COLO829 (cell line): ENCODE results near the gene LRRC18.

ENCODE experiments used
- DNase-seq: peaks from one replicate; pipeline ENCODE4 v3.0.0; 2012; ENCODE audit warnings: low spot score

Gene LRRC18

DNA sequence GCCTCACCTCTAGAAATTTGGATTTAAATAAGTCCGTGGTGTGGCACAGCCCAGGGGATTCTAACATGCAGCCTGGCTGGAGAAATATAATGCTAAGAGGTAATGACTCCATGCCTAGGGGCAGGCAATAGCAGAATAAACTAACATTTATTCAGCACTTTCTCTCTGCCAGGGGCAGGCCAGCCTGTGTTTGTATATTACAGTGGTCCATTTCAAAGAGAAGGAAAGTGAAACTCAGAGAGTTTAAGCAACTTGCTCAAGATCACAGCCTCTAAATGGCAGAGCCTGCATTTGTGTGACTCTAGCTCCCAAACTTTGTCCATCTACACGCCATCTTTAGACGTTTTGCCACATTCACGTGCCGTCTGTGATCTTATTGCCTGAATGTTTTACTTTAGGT is 6.7 kb upstream of the LRRC18 start:
- DNase-seq = no peak

DNA sequence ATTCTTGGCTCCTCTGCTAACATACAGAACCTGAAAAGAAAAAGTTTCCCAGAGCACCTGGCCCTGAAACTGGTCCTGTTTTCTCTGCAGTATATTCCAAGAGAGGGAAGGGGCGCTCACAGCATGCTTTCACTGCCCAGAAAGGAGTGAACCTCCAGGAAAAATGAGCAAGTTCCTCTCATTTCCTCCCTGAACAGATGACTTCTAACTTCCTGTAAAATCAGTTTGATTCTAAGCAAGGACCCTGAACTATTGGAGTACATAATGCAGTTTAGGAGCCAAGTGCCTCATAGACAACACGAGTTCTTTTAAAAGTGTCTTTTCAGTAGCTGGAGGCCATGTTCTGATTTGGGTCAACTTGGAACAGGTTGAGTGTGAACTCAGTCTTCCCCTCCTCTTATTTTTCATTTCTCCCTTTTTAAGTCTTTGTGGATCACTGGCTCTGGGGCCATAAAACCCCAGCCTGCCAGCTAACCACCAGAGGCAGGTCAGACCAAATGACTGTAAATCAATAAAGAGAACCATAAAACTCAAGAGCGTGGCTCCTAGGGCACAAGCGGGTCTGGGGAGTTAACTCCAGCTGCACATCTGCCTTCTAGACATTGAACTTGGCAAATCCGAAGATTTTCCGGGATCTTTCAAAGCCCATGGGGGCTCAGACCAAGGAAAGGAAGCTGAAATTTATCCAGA is 5.9 kb upstream of the LRRC18 start:
- no peak for DNase-seq

DNA sequence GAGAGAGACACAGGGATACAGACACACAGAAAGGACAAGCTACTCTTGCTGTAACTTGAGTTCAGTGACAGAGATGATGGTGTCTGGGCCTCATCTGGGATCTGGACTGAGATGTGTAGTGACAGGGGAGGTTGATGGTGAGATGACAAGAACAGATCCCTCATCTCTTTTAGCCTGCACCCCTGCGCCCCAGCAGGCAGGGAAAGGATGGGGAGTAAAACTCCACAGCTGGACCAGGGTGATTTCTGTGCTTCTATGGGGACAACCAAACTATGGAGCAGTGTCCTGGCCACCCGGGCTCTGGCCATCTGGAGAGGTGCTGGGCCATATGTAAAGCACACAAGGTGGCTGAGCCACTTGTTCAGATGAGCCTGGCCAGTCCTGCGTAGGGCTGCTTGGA is 4.5 kb upstream of the LRRC18 start:
- no peak for DNase-seq

DNA sequence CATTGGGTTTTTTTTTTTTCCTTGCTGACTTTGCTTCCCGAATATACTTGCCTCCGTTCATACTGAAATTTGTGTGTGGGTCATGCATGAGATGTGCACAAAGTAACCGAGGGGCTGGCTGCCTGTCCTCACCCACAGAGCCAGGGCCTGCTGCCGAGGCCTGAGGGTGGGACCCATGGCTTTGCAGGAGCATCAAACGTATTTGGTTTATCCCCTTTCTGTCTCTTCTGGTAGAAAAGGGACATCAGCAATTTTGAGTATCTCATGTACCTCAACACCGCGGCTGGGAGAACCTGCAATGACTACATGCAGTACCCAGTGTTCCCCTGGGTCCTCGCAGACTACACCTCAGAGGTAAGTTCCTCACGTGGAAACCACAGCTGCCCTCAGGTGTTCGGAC is 3.5 kb upstream of the LRRC18 start:
- DNase-seq = no peak

DNA sequence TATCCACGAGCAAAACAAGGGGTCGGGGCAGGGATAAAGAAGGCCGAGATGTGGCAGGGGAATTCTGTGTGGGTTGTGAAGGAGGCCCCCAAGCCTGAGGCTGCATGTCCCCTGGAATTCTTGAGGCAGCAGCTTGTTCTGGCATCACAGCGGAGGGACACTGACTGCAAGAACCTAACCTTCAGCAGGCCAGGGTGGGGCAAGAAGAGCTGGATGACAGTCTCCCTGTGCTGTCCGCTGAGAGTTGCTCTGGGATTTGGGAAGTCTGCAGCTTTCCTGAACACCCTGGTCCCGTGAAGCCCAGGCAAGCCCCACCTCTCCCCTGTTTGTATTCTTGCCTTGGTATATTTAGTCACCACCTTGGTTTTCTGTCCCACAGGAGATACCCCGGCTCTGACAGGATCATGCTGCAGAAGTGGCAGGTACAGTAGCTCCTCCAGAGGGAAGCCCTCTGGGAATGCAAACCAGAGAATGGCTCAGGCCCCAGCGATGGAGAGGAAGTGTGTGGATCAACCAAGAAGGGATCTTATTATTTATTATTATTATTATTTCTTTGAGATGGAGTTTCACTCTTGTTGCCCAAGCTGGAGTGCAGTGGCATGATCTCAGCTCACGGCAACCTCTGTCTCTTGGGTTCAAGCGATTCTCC is 1.9 kb upstream of the LRRC18 start:
- DNase-seq = no peak

DNA sequence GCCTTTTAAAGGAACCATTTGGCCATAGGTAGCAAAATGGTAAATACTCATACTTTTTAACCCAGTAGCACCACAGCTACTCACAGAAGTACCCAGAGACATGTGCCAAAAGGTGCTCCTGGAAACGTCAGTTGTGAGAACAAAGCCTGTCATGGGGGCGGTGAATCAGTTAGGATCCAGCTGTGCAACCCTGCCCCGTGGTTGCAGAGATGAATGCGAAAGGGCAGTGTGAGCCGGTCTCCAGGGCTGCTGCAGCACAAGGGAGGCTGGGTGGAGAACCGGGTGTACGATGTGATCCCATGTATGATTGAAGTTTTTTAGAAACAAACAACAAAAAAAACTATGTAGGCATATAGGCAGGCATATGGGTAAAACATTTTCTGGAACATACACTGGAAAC is 1.3 kb upstream of the LRRC18 start:
- DNase-seq = no peak

DNA sequence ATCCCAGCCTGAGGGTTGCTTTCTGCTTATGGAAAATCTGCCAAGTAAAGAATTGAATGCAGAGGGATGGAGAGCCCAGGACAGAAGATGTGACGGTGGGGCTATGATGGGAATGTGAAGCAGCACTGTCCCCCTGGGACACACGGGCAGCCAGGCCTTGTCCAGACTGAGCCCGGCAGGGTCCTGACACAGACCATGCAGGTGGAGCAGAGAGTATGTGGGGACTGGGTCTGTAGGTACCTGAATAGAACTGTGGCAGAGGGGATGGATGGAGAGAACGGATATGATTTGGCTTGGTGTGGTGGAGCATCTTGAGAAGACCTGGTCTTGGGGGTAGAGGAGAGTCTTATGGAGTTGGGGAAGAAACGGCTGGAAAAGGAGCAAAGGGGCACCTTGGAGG is 732 bp upstream of the LRRC18 start:
- DNase-seq = no peak

DNA sequence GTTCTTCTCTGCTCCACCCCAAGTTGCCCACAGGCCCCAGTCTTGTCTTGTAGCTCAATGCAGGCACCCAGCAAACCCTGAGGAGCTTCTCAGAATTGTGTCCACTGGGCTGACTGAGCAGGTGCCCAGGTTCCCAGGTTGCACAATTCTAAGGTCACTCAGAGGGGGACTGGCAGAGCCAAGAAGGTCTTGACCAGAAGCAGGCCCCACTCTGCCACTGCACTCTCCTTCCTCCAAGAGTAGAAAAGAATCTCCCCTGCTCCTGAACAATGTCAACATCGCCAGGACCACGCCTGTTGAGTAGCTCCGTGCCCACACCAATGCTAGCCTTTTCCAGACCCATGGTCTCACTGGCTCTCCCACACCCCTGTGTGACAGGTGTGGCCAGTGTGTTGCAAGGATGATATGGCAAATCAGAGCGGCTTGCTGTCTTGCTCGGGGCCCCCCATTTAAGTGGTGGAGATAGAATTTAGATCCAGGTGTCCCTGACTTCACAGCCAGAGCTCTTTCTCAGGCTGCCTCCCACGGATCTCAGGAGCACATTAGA is 577 bp downstream of the LRRC18 start:
- DNase-seq = no peak

DNA sequence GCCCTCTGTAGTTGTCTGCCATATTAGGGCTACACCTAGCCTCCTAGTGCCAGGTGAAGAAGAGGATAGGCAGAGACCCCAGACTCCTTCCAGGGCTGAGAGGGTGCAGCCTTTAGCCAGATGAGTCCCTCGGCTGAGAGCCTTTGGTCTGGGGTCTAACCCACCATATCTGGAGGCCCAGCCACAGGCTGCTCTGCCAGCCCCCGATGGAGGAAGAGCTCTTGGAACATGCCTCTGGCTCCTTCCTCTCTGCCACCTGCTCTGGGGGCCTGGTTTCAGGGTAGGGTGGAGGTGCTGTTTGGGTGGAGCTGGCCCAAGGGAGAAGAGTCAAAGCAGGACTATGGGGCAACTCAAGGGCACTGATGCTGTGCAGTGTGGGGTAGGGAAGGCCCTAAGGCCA is 1.4 kb downstream of the LRRC18 start:
- no peak for DNase-seq

DNA sequence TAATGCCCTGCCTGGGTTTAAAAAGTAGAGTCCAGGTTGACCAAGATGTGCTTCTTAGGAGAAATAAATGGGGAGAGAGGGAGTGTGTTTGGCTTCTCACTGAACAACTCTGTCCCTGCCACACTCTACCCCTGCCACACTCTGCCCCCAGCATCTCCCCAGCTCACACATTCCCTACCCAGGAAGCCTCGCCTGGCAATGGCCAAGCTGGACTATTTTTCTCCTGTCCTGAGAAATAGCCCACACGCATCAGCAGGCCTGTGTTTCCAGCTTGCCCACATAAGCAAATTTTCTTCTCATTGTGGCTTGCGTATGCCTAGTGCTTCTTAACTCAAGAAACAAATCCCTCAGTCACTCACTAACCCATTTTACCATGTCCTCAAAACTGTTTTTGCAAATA is 1.8 kb downstream of the LRRC18 start:
- no peak for DNase-seq

DNA sequence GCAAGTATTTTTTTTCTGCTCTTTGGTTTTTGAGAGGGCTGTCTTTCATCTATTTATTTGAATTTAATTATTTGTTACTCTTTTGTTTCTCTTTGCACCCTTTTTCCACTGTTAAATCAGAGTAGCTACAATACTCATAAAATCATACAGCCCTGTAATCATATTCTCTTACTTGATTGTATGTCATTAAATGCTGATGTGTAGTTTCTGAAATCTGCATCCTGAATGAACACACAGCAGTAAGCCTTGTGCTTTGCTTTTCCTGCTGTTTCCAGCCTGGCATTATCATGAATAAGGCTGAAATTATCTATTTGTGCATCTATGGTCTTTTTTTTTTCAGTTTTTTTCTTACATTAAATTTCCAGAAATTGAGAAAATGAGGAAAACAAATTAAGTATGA is 4.1 kb downstream of the LRRC18 start:
- DNase-seq = no peak

DNA sequence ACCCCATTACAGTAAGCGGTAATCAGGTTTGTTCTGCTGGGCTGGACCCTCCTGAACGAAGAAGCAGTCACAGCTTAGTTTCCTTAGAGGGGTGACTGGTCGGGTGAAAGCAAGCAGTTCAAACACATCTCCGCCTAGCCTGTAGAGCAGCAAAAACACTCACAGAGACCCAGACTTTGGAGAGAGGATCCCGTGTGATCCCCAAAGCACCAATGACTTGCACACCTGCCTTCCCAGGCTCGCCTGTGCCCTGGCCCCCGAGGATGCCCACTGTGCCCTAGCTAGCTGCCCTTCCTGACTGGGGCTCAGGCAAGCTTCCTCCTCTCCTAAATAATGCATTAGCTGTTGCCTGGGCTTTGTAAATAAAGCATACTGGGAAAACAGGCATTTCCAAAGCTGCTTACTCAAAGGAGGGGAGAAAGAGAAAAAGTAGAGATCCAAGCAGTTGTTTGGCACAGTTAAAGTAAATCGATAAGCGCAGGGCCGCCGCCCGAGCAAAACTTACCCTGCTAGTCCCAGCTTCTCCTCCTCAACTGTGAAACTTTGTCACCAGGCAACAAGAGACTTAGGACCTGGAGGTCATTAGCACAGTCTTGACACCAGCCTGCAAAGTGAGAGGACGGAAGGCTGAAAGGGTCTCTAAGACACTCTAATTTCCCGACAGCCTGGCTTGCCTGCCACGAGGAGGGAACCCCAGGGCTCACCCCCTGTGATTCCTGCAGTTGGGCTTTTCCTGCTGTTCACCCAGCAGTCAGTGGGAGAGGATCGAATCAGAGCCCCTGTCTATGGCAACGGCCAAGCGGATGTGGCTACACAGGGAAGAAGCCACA is 4.8 kb downstream of the LRRC18 start:
- DNase-seq = no peak

DNA sequence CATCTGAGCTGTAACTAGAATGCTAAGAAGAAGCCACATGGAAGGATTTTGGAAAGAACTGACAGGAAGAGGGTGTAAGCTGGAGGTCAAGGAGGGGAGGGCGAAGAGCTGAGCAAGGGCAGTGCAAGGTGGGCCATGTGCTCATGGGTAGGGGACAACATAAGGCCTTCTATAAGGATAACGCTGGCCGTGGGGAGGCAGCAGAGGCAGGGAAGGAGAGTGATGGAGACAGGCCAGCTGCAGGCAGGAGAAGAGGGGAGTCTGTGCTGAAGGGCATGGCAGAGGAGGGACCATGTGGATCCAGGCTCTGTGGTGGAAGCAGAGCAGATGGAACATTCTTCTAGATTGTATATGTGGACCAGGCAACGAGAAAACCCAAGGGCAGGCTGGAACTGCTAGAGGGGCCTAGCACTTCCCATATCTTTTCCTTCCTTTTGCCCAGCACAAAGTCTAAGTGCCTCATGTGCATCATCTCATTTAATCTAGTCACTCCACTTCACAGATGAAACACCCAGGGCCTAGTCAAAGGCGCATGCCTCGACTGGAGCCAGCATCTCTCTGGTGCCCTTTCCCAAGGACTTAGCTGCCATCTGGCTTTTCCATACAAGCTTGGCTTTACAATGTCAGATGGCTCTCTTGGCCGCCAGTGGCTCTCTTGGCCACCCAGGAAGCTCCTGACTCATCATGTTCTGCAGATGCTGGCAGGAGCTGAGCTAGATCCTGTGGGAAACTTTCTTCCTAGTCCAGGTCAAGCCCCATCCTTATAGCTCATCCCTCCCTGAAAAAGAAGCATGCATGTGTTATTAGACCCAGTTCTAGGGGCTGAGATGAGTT is 6.6 kb downstream of the LRRC18 start:
- no peak for DNase-seq

DNA sequence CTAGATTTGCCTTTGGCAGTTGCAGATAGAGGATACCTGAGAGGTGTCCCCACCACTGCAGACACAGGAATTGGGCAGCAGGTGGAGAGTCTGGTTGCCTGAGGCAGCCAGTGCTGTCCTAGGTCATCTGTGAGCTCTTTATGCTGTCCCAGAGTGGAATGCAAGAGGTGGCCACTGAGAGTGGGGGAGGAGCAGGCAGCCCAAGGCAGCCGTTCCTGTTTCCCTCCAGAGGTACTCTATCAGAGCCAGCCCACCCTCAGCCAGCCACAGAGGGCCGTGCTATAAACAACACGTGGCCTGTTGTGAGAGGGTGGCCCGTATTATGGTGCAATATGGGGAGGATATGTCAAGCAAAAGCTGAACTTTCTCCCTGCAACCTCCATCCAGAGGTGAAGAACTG is 8.5 kb downstream of the LRRC18 start:
- DNase-seq = no peak

DNA sequence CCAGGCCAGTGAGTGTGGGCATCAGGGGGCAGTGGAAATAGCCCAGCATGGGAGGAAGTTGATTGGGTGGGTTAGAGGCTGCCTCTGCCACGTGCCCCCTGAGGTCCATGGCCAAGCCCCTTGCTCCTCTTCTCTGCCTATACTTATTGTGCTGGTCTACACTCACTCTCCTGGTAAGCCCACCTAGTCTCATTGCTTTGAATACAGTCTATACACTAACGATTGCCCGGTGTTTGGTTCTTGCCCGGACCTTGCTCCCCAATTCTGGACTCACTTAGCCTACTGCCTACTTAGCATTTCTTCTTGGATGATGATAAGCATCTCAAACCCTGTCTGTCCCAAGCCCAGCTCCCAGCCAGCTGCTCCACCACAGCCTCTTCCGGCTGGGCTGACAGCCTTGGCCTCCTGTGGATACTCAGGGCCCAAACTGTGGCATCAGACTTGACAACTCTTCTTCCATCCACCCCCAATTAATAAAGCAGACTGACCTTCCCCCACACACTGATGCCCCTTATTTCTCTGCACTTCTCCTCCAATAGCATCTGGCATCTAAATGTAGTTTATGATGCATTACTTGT is 10.1 kb downstream of the LRRC18 start:
- DNase-seq = no peak

DNA sequence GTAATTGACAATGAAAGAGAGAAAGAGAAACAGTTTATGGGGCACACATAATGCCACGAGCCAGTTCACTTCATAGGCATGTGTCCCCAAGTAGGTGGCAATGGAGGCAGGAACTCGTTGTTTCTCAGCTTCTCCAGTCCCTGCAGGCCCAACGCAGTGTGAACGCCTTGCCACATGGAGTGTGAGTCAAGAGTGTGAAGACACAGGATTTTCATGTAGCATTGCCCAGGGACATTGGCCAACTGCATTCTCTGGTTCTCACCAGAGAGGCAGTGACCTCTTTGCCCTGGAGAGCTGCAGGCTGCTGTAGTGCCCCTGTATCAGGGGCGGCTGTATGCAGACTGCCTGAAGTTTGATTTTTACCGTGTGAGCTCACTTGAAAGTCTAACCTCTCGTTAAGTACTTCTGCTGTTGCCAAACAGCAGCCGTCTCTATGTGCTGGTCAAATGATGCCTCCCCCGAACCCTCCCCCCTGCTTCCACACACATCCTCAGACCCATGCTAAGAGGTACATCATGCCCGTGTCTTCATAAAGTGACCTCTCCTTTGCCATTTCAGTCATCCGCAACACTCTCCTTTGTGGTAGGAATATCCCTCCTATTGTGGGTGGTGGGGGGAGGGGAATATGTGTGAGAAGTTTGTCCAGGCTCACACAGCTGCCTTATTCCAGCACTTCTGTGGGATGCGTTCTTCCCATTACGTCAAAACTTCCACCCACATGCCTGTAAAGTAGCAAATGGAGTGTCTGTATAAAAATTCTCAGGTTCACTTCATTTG is 12.7 kb downstream of the LRRC18 start:
- no peak for DNase-seq

DNA sequence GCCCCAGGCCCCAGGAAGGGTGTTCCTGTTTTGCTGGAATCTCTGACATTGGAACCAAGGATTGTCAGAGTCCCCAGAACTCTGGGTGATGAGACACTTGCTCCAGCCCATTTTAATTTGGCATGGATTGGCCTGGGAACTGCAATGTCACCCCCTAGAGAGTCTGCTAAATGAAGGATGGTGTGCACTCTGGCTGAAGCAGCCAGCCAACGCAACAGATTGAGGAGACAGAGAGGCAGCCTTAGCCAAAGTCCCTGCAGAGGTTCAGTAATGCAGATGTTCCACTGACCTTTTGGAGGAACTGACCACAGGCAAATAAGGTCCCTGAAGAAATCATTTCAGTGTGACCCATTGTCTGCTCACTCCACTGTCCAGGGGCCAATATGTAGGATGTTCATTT is 13.4 kb downstream of the LRRC18 start:
- no peak for DNase-seq

DNA sequence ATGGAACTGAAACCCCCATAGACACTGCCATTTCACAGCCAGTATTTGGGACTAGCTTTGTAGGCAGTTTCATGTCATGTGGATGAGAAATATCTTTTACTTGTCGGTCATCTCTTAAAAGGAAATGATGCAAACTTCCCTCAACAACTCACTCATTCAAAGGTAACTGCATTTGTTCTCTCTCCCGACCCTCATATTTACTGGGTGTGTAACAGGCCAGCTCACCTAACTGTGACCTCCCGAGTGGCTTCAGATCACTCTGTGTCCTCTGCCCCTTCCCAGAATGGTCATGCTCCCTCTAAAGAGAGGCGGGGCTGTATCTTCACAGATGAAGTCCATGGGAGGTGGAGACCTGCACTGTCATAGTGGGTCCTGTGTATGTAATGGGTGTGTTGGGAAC is 14.7 kb downstream of the LRRC18 start:
- DNase-seq = no peak

DNA sequence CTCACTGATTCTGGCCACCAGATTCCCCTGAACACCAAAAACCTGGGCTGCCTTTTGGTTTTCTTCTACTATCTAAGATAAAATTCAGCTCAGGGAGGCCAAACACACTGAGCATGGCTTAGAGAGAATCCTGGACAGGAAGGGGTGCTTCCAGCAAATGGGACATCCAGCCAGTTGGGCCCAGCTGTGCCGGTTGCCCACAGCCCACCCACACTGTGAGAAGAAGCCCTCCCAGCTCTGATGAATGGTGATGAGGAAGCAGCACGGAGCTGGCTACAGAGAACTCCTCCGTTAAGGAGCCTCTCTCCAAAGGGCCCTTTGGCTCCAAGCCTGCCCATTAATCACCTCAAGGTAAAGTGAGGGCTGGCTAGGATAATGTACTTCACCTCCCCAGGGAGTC is 15.9 kb downstream of the LRRC18 start:
- no peak for DNase-seq

DNA sequence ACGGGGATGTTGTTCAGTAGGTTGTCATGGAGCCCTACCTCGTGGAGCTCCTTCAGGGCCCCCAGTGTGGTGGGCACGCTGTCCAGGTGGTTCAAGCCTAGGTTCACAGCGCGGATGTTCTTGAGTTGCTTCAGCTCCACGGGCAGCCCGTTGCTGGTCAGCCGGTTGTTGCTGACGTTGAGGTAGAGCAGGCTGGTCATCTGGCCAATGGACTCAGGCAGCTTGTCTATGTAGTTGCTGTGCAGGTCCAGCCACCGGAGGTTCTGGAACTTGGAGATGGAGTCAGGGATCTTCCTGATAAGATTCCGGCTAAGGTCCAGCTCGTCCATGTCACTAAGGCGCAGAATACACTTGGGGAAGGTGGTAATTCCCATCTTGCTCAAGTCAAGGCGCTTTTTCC is 26.0 kb downstream of the LRRC18 start:
- DNase-seq = no peak

DNA sequence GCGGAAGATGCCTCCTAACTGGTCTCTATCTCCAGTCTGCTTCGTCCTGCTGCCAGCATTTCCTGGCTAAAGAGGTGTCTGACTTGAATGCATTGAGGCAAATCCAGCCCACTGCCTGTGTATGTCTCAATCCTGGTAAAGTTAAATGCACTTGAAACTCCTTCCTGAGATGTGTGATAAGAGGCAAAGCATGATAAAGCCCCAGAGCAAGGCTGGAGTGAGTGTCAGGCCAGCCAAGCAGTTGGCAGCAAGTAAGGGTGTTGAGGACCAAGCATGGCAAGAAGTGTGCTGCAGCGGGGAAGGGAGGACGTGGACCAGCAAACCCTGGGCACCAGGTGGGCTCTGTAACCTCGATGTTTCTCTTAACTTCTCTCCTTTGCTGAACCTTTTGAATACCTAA is 29.1 kb downstream of the LRRC18 start:
- DNase-seq = no peak
